Measurements from ENCODE around the gene BTNL9.

DNA sequence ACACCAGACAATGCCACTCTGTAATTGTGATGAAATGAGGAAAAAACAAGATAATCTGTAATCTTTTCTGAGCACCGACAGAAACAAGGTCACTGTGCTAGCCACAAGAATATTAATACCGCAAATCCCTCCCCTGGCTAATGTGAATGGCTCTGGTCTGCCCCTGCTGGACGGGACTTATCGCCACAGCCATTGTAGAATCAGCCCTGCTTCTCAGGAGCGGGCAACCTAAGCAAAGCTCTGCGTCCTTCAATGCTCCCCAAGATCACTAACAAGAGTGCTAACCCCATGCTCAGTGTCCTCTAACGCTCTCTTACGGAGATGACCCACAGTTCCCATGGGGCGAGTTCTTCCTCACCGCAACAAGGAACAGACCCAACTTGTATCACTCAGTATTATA lies 48.2 kb downstream of the BTNL9 start:
- no peak for TF ChIP-seq CTCF (IDR thresholded peaks at IDR 0.05; ENCODE audit: poor library complexity, severe bottlenecking)
- no peak for TF ChIP-seq MXI1 (conservative IDR thresholded peaks at IDR 0.05; ENCODE audit: poor library complexity, severe bottlenecking)
- TF ChIP-seq POLR2AphosphoS5 (IDR thresholded peaks at IDR 0.05) = no peak
- no peak for TF ChIP-seq EP300 (conservative IDR thresholded peaks at IDR 0.05; ENCODE audit: poor library complexity, severe bottlenecking)
- TF ChIP-seq RAD21 (conservative IDR thresholded peaks at IDR 0.05) = no peak
- no peak for TF ChIP-seq EZH2 (IDR thresholded peaks at IDR 0.05; ENCODE audit: borderline replicate concordance, insufficient read depth, low read length, poor library complexity, severe bottlenecking)
- no peak for TF ChIP-seq TAF1 (IDR thresholded peaks at IDR 0.05; ENCODE audit: low read depth)

Measured in neural cell (in vitro differentiated cells).